ENCODE measurements around the gene LSM12.
"Not testable (repeated sequence)": the region's sequence is repeated elsewhere in the genome, so short reads cannot be mapped to it uniquely, and the experiment has no call there.

LSM12 gene

GRCh38 chr17:44066204-44066930, at the start of gene LSM12:
Gene LSM12, minus strand, starts transcription at chr17:44066671. Its CDS starts 84 bp downstream, at chr17:44066587.
- peak; percentile 86 for DNase-seq (ENCODE audit: low read depth)

GRCh38 chr17:44115585-44116415, 49.3 kb upstream of the LSM12 start:
- DNase-seq (ENCODE audit: low read depth), result no peak

- no peak for DNase-seq (ENCODE audit: low read depth)
These were observed 47.7 kb upstream of the LSM12 start for GRCh38 chr17:44113868-44114840.

GRCh38 chr17:44113382-44113781, 46.9 kb upstream of the LSM12 start:
- DNase-seq (ENCODE audit: low read depth), result no peak

DNA sequence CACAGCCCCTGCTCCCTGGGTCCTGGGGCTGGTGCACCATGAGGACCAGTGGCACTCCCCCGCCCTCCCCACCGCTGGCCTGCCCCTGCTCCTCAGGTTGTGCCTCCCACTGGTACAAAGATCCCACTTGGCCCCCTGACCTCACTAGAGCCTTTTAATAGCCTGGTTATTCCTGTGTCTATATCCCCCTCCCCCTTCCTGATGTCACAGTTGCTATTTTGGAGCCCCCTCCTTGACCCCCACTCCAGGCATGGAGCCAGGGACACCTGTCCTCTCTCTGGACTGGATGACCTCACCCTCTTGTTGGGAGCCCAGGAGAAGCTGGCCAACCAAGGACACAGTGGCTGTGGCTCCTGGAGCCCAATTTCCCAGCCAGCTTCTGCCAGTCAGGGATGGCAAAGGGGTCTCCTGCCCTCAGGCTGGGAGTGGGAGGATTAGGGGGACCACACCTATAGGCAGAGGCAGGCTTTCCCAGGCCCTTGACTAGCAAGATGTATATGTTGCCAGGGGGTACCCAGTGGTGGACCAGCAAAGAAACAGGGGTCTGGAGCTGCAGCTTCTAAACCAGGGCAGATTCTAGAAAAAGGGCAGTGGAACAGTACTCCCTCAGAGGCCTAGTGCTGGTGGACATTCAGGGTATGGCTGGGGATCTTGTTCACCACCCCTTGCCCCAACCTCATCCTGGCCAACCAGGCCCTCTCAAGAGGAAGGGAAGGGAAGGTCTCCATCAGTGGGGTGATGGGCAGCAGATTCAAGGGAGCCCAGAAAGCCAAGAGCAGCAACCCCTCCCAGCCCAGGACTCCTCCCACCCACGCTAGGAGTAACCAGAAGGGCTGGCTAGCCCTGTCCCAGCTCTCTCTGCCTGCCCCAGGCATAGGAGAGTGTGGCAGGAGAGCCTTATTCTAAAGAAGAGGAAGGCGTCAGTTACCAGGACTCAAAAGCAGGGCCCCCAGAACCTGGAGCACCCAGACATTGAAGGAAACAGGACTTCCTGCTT, 46.1 kb upstream of the LSM12 start:
- DNase-seq (ENCODE audit: low read depth), result no peak

DNA sequence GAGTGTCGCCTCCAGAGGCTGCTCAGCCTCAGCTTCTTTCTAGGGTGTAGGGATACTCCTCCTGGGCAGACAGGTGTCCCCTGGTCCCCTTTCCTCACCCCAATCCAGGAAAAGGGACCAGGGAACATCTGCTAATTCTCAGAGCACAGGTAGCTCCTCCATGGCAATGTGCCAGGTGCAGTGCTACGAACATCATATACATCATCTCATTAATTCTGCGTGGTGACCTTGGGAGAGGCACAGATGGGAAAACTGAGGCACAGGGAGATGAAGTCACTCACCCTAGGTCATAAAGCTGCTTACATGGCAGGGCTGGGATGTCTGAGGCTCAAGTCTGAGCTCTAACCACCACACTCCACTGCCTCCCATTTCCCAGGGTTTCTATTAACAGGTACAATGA, 45.3 kb upstream of the LSM12 start:
- DNase-seq (ENCODE audit: low read depth), result no peak

DNA sequence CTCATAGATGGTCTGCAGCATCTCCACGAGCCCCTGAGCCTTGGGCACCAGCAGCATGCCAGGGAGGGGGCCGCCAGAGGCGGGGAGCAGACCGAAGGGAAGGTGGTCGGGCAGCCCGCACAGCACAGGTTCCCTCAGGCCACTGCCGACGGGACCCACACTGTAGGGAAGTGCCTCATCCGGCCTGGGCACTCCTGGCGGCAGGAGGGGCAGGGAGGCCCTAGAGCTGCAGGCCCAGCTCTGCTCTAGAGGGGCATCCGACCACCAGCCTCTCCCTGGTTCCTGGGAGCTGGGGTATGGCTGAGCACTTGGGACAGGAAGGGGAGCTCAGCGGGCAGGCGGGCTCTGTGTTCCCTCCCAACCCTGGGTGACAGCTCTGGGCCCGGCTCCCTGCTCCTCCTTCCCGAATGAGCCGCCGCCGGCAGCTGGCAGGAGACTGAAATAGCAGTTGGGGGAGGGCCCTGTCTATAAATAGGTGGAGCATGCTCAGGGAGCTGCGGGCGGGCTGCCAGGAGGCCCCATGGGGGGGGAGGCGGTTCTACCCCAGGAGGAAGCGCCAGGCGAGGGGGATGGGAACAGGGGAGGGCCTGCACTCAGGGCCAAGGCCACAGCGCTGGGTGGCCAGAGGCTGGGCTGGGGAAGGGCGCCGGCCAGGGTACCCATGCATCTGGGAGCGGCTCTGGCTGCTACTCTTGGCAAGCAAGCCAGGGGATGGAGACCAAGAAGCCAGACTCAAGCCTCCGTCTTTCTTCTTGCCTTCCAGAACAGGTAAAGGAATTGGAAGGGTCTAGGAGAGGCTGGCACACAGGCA, 44.6 kb upstream of the LSM12 start:
- DNase-seq (ENCODE audit: low read depth), result peak; percentile 26

DNA sequence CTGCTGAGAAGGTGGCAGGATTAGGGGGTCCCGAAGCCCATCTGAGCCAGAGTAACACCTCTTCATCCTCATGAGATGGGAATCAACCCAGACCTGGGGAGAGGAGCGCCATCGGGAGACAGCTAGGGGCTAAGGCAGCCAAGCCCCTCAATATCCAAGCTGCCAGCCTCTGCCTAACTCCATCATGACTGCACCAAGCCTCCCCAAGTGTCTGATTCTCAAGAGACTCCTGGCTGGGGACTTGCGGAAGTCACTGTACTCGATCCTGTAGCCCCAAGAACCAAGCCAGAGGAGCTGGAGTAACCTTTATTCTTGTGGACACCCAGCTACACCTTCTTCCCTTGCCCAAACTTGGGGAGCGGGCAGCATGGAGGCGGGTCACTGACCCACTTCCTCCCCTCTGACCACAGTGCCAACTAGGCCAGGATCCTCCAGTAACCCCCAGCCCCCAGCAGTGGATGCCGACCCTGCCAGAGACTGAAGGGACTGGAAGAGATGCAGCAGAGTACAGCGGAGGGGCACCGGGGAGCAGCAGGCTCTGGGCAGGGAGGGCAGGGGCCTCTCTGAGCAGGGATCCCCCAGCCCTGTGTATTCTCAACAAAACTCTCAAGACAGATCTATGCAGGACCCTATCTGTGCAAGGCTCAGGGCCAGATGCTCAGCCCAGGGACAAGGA, 43.7 kb upstream of the LSM12 start:
- DNase-seq (ENCODE audit: low read depth), result no peak

DNA sequence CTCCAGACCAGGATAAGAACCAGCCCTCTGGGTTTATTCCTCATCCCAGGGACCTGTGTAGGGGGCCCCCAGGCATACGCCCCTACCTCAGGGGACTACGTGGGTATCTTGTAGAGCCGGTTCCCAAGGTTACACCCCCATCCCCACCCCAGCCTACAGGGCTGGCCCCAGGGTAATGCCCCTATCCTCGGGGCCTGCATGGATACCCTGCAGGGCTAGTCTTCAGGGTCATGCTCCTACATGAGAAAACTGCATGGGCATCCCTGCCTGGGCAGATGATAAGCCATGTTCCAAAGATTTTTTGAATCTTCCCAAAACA, 42.8 kb upstream of the LSM12 start:
- no peak for DNase-seq (ENCODE audit: low read depth)

- no peak for DNase-seq (ENCODE audit: low read depth)
These were observed 42.2 kb upstream of the LSM12 start for GRCh38 chr17:44108440-44109311.

GRCh38 chr17:44106801-44107200, 40.3 kb upstream of the LSM12 start:
- DNase-seq (ENCODE audit: low read depth), result no peak

- no peak for DNase-seq (ENCODE audit: low read depth)
These were observed 39.5 kb upstream of the LSM12 start for GRCh38 chr17:44105941-44106340.

DNA sequence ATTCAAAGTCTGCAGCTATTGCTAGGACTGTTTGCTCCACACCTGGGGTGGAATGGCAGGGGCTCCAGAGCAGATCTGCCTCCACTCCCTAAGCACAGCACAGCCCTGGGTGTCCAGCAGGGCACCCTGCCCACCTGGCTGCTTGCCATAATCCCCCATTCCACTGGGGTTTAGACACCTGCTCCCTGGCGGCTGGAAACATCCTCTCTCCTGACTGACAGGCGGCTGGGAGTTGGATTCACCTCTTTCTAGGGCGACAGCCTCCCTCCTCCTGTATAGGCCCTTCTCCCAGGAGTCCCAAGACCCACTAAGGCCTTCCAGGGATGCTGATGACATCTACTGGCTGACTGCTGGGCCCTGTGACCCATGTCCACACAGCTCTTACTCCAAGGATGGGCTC, 39.0 kb upstream of the LSM12 start:
- DNase-seq (ENCODE audit: low read depth), result no peak

GRCh38 chr17:44102849-44103622, 36.6 kb upstream of the LSM12 start:
- DNase-seq (ENCODE audit: low read depth), result no peak

DNA sequence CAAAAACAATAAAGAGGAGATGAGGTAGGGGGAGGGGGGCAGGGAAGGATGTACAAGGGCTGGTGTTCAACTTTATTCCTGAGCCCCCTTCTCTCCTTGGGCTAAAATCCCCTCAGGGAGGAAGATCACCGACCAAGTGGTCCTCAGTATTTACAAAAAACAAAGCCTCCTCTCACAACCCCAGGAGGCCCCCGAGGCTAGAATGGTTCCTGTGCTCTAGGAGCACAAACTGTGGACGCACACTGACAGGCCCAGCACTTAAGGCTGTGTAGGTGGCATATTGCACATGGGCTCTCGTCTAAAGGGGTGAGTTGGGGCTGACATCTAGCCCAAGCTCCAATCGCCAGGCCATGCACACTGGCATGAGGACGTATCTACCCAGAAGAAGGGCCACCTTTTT, 35.4 kb upstream of the LSM12 start:
- not testable (repeated sequence) for DNase-seq (ENCODE audit: low read depth)

DNA sequence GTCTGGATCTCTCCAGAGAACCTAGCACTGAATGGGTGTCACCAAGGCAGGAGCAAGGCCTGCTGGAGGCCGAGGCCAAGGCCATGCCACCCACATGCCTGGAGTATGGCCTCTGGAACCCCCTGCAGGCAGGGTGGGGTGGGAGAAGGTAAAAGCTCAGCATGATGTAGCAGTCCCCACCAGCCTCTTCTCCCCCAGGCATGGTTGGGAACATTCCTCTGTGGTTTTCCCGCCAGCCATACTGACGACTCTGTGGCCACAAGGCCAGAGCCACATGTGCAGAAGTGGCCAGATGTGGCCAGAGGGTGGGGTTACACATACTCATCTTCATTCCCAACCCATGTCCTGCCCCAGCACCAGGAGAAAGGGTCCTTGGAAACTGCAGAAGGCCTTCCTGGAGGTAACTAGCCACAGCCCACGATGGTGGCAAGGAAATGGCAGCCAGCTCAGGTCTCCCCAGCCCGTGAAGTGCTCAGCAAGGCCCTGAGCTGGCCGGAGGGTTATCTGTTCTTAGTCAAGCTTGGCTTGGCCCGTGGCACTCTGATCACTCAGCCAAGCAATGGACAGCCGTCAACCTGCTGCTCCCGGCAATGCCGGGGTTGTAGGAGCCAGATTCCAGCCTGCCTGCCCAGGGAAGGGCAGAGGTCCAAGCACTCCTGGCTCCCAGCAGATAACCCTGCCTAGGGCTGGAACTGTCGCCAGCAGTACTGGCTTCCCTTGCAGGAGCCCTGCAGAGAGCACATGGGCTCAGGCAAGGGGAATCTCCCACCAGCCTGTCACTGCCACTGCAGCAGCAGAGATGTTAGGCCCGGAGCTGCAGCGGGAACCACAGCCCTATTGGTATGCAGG, 30.9 kb upstream of the LSM12 start:
- DNase-seq (ENCODE audit: low read depth), result no peak

Measured in stimulated activated CD8-positive, alpha-beta memory T cell treated with anti-CD3 and anti-CD28 coated beads, Interleukin-7, amount 100 ng/mL, for 24 hours (primary cell).